Esophagus squamous epithelium (tissue), 4 donors: ENCODE results near the gene ZNF532.

Experiments
- CTCF ChIP-seq, 6 experiments: fragments of 450-650 bp in 4 of 6; fragments of 200-600 bp in 2 of 6; sonication (generic) in 2 of 6; IDR thresholded peaks; one replicate each; pipeline ENCODE4 v1.5.1; 2016 to 2019; ENCODE audit warnings: antibody characterized with exemption in 6 of 6, mild to moderate bottlenecking in 4 of 6, moderate library complexity in 4 of 6
- POLR2A ChIP-seq, 4 donors: fragments of 450-650 bp; IDR thresholded peaks; one replicate each; pipeline ENCODE4 v1.6.1; 2017; ENCODE audit warnings: antibody characterized with exemption in 4 of 4, mild to moderate bottlenecking in 4 of 4, moderate library complexity in 3 of 4

DNA sequence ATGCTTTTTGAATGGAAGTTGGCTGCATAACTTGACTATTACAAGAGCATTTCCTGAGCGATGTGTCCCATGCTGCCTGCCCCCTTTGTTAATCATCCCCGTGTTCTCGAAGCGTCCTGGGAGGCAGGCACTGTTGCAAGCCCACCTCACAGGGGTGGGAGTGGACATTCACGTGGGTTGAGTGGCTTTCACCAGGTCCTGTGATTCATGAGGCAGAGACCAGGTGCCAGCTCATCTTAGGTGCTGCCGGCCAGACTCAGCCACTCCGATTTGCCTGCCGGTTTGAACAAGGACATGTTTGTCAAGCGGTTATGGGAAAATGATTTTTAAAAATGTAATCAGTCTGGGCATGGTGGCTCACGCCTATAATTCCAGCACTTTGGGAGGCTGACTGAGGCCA is 112.5 kb downstream of the ZNF532 start:
- TF ChIP-seq CTCF (IDR thresholded peaks at IDR 0.05) (no peak), POLR2A (IDR thresholded peaks at IDR 0.05) (no peak)
